Hematopoietic multipotent progenitor cell treated with erythropoietin and hydrocortisone succinate and interleukin-3 and kit ligand, for 15 days (in vitro differentiated cells): ENCODE data around the gene CYB5D1.

ENCODE experiments used
- DNase-seq: peaks from one replicate; pipeline ENCODE4 v3.0.0-alpha.2; 2015; ENCODE audit warnings: low spot score

CYB5D1 gene

DNA sequence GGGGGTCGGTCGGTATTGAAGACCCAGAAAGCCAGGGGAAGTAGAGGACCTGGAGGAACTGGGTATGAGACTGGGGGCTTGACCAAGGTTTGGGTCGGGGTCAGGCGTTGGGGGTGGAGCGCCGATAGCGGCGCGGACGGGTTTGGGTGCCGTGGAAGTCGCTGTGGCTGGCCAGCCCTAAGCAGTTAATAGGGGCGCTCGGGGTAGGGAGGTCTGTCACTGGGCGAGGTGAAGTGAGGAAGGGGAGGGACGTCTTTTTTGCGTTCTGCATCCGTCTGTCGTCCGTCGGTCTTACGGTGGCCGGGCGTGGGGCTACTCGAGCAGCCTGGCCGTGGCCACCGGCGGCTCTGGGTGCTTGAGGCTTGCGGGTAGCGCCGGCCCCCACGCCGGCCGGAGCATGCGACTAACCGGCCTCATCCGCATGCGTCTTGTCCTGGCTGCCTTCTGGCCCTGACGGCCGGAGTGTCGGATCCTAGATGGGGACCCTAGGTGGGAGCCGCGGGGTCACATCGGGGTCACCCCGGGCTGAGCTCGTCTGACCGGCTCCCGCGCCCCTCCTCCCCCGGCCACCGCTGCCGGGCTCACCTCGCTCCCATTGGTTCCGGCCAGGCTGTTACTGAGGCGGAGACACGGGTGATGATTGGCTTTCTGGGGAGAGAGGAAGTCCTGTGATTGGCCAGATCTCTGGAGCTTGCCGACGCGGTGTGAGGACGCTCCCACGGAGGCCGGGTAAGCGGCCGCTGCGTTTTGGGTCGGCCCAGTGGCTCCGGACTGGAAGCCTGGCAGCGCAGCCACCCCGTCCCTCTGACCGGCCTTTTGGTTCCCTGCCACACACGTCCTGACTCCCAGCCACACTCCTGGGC is 13.3 kb upstream of the CYB5D1 start:
- DNase-seq, result peak; percentile 92

DNA sequence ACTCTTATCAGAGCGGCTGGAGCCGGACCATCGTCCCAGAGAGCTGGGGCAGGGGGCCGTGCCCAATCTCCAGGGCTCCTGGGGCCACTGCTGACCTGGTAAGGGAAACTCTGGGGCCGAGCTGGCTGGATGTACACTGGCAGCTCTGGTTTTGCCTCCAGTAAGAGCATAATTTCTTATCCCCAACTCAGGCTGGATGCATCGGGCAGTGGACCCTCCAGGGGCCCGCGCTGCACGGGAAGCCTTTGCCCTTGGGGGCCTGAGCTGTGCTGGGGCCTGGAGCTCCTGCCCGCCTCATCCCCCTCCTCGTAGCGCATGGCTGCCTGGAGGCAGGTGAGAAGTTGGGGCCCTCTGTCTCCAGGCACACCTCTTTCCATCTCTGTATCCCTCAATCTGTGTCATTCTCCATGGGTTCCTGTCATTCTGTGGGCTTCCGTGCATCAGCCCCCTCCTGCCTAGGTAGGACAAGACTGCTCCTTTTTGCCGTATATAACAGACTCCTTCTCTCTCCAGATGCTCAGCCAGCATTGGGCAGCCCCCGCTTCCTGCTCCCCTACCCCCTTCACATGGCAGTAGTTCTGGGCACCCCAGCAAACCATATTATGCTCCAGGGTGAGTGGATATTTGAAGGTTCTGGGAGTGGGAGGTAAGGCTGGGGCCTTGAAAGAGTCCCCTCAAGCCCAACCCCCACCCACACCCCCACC is 12.3 kb upstream of the CYB5D1 start:
- DNase-seq, result no peak

DNA sequence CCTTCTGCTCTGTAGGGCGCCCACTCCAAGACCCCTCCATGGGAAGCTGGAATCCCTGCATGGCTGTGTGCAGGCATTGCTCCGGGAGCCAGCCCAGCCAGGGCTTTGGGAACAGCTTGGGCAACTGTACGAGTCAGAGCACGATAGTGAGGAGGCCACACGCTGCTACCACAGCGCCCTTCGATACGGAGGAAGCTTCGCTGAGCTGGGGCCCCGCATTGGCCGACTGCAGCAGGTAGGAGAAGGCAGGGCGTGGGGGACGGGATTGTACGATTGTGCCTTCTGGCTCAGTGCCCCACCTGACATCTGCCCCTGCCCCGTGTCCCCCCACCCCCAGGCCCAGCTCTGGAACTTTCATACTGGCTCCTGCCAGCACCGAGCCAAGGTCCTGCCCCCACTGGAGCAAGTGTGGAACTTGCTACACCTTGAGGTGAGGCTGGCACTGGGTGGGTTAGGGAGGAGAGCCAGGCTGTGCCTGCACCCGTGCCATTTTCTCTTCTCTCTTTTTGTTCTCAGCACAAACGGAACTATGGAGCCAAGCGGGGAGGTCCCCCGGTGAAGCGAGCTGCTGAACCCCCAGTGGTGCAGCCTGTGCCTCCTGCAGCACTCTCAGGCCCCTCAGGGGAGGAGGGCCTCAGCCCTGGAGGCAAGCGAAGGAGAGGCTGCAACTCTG is 11.6 kb upstream of the CYB5D1 start:
- no peak for DNase-seq

DNA sequence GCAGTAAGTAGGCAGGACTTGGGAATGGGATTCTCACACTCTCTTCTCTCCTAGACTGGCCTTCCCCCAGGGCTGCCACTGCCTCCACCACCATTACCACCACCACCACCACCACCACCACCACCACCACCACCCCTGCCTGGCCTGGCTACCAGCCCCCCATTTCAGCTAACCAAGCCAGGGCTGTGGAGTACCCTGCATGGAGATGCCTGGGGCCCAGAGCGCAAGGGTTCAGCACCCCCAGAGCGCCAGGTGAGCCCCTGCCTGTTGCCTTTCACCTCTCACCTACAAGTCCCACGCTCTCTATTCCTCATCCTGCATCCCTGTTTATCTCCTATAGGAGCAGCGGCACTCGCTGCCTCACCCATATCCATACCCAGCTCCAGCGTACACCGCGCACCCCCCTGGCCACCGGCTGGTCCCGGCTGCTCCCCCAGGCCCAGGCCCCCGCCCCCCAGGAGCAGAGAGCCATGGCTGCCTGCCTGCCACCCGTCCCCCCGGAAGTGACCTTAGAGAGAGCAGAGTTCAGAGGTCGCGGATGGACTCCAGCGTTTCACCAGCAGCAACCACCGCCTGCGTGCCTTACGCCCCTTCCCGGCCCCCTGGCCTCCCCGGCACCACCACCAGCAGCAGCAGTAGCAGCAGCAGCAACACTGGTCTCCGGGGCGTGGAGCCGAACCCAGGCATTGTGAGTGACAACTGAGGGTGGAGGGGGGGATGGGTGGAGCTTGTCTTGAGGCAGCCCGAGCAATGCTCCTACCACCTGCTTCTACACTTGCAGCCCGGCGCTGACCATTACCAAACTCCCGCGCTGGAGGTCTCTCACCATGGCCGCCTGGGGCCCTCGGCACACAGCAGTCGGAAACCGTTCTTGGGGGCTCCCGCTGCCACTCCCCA is 10.8 kb upstream of the CYB5D1 start:
- DNase-seq, result no peak

DNA sequence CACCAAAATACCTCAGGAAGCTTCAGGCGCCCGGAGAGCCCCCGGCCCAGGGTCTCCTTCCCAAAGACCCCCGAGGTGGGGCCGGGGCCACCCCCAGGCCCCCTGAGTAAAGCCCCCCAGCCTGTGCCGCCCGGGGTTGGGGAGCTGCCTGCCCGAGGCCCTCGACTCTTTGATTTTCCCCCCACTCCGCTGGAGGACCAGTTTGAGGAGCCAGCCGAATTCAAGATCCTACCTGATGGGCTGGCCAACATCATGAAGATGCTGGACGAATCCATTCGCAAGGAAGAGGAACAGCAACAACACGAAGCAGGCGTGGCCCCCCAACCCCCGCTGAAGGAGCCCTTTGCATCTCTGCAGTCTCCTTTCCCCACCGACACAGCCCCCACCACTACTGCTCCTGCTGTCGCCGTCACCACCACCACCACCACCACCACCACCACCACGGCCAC is 9.6 kb upstream of the CYB5D1 start:
- no peak for DNase-seq

DNA sequence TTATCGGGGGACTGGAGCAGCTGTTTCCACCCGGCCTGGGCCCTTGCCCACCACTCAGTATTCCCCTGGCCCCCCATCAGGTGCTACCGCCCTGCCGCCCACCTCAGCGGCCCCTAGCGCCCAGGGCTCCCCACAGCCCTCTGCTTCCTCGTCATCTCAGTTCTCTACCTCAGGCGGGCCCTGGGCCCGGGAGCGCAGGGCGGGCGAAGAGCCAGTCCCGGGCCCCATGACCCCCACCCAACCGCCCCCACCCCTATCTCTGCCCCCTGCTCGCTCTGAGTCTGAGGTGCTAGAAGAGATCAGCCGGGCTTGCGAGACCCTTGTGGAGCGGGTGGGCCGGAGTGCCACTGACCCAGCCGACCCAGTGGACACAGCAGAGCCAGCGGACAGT is 9.1 kb upstream of the CYB5D1 start:
- no peak for DNase-seq

DNA sequence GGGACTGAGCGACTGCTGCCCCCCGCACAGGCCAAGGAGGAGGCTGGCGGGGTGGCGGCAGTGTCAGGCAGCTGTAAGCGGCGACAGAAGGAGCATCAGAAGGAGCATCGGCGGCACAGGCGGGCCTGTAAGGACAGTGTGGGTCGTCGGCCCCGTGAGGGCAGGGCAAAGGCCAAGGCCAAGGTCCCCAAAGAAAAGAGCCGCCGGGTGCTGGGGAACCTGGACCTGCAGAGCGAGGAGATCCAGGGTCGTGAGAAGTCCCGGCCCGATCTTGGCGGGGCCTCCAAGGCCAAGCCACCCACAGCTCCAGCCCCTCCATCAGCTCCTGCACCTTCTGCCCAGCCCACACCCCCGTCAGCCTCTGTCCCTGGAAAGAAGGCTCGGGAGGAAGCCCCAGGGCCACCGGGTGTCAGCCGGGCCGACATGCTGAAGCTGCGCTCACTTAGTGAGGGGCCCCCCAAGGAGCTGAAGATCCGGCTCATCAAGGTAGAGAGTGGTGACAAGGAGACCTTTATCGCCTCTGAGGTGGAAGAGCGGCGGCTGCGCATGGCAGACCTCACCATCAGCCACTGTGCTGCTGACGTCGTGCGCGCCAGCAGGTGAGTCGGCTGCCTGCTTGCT is 8.6 kb upstream of the CYB5D1 start:
- no peak for DNase-seq

DNA sequence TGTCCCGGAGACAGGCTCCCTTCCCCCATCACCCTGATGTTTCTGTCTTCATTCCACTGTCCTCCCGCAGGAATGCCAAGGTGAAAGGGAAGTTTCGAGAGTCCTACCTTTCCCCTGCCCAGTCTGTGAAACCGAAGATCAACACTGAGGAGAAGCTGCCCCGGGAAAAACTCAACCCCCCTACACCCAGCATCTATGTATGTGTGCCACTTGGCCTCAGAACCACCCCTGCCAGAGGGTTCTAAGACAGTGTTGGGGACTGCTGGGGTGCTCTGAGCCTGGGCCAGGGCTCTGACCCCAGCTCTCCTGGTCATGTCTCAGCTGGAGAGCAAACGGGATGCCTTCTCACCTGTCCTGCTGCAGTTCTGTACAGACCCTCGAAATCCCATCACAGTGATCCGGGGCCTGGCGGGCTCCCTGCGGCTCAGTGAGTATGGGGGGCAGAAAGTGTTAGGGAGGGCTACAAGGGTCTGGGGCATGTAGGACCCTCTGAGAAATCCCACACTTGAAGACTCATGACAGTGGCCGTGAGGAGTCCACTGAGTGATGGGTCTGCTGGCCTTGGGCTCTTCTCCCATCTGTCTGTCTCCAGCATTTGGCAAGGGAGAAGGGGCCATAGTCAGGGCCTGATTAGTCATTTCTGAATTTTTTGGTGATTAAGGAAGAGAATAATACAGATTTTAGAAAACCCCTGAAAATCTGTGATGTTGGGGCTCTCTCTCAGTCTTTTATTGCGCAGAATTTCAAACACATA is 7.9 kb upstream of the CYB5D1 start:
- DNase-seq, result no peak

DNA sequence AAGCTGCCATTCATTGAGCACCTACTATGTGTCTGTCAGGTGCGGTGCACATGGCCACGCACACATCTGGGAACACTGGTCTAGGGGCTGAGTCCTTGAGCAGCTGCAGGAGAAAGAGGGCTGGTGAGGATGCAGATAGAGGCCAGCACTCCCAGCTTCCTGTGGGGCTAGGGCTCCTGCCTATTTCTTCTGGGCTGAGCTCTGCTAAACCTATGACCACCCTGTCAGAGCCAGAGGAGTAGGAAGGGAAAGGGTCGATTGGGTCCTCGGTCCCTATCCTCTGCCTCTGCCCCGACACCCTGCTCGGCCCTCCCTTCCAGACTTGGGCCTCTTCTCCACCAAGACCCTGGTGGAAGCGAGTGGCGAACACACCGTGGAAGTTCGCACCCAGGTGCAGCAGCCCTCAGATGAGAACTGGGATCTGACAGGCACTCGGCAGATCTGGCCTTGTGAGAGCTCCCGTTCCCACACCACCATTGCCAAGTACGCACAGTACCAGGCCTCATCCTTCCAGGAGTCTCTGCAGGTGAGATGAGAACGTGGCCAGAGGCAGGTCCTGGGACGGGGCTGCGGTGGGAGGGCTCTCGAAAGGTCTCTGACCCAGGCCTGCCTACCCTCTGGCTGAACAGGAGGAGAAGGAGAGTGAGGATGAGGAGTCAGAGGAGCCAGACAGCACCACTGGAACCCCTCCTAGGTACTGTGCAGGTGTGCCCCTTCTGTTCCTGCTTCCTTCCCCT is 6.9 kb upstream of the CYB5D1 start:
- no peak for DNase-seq

DNA sequence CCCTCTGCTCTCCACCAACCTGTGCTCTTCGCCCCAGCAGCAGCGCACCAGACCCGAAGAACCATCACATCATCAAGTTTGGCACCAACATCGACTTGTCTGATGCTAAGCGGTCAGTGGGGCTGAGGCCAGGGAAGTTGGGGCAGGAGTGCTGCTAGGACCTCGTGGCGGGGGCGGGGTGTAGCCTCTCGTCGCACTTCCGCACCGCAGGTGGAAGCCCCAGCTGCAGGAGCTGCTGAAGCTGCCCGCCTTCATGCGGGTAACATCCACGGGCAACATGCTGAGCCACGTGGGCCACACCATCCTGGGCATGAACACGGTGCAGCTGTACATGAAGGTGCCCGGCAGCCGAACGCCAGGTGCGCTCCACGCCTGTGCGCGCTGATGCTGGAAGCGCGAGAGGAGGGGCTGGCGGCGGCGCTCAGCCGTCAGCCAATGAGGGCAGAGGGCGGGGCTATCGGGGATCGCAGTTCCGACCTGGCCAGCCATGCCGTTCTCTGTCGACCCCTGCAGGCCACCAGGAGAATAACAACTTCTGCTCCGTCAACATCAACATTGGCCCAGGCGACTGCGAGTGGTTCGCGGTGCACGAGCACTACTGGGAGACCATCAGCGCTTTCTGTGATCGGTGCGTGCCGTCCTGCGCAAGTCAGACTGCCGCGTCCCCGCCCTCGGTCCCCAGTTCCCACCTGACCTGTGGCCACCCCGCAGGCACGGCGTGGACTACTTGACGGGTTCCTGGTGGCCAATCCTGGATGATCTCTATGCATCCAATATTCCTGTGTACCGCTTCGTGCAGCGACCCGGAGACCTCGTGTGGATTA is 6.2 kb upstream of the CYB5D1 start:
- DNase-seq, result peak; percentile 96

DNA sequence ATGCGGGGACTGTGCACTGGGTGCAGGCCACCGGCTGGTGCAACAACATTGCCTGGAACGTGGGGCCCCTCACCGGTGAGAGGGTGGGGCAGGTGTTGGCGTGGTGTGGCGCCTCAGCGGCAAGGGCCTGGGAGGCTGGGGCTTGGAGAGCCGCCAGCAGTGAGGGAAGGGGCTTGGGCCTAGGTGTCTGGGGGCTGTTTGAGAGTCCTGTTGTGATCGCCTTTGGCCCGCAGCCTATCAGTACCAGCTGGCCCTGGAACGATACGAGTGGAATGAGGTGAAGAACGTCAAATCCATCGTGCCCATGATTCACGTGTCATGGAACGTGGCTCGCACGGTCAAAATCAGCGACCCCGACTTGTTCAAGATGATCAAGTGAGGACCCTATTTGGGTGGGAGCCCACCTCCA is 5.5 kb upstream of the CYB5D1 start:
- no peak for DNase-seq

DNA sequence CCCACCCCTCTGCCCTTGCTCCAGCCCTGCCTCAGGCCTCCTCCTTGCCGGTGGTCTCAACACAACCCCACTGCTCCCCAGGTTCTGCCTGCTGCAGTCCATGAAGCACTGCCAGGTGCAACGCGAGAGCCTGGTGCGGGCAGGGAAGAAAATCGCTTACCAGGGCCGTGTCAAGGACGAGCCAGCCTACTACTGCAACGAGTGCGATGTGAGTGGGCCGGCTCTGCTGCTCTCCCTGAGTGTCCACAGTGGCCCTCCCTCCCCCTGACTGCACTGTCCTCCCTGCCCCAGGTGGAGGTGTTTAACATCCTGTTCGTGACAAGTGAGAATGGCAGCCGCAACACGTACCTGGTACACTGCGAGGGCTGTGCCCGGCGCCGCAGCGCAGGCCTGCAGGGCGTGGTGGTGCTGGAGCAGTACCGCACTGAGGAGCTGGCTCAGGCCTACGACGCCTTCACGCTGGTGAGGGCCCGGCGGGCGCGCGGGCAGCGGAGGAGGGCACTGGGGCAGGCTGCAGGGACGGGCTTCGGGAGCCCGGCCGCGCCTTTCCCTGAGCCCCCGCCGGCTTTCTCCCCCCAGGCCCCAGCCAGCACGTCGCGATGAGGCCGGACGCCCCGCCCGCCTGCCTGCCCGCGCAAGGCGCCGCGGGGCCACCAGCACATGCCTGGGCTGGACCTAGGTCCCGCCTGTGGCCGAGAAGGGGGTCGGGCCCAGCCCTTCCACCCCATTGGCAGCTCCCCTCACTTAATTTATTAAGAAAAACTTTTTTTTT is 4.7 kb upstream of the CYB5D1 start:
- DNase-seq, result no peak

DNA sequence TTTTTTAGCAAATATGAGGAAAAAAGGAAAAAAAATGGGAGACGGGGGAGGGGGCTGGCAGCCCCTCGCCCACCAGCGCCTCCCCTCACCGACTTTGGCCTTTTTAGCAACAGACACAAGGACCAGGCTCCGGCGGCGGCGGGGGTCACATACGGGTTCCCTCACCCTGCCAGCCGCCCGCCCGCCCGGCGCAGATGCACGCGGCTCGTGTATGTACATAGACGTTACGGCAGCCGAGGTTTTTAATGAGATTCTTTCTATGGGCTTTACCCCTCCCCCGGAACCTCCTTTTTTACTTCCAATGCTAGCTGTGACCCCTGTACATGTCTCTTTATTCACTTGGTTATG is 4.1 kb upstream of the CYB5D1 start:
- DNase-seq, result no peak

DNA sequence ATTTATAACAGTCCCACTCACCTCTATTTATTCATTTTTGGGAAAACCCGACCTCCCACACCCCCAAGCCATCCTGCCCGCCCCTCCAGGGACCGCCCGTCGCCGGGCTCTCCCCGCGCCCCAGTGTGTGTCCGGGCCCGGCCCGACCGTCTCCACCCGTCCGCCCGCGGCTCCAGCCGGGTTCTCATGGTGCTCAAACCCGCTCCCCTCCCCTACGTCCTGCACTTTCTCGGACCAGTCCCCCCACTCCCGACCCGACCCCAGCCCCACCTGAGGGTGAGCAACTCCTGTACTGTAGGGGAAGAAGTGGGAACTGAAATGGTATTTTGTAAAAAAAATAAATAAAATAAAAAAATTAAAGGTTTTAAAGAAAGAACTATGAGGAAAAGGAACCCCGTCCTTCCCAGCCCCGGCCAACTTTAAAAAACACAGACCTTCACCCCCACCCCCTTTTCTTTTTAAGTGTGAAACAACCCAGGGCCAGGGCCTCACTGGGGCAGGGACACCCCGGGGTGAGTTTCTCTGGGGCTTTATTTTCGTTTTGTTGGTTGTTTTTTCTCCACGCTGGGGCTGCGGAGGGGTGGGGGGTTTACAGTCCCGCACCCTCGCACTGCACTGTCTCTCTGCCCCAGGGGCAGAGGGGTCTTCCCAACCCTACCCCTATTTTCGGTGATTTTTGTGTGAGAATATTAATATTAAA is 3.6 kb upstream of the CYB5D1 start:
- DNase-seq, result no peak

DNA sequence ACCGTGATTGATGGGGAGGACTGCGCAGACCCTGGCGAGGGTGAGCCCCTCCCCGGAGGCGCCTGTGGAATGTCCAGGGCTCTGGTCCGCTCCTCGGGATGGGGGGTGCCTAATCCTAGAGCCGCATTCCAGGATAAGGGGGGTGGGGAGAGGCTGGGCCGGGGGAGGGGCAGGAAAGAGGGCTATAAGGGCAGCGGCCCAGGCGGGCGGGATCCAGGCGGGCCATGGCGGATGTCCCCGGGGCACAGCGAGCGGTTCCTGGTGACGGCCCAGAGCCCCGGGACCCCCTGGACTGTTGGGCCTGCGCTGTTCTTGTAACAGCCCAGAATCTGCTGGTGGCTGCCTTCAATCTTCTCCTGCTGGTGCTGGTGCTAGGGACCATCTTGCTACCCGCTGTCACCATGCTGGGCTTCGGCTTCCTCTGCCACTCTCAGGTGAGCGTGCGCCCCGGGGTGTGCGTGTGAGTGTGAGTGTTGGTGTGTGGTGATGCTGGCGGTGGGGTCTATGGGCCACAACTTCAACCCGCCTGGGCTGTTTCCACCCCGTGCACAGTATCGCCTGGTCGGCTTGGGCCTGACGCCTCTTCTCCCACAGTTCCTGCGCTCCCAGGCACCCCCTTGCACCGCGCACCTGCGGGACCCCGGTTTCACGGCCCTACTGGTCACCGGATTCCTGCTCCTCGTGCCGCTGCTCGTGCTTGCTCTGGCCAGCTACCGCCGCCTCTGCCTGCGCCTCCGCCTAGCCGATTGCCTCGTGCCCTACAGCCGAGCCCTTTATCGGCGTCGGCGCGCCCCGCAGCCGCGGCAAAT is 2.7 kb upstream of the CYB5D1 start, which contains the start of gene TMEM88:
Gene TMEM88 (plus strand): TSS at position 216 of the 809 bp plus-strand sequence. CDS start 9 bp downstream, at position 225.
- DNase-seq, result no peak

DNA sequence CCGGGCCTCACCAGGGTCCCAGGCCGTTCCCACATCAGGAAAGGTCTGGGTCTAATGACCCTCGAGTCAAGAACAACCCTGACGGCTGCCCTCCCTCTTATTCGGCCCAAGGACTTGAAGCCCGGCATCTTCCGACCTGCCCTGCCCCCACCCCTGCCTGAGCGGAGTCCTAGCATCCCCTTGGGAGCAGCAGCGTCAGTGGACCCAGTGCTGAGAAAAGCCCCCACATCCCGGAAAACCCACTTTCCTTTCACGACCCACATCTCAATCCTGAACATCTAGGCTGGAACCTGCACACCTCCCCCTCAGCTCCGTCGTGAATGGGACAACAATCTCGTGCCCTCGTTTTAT is 2.2 kb upstream of the CYB5D1 start:
- no peak for DNase-seq
